ENCODE measurements around the gene COG2.
"Not testable (repeated sequence)": the region's sequence is repeated elsewhere in the genome, so short reads cannot be mapped to it uniquely, and the experiment has no call there.

Gene COG2

GRCh38 chr1:230642263-230642959, at the start of gene COG2:
Gene COG2, plus strand, starts transcription at chr1:230642481. Its CDS starts 126 bp downstream, at chr1:230642607.
- peak; percentile 97 for DNase-seq

- no peak for DNase-seq
Measured at GRCh38 chr1:230592848-230593414, 49.4 kb upstream of the COG2 start.

- DNase-seq: no peak
Measured at GRCh38 chr1:230594214-230594773, 48.0 kb upstream of the COG2 start.

- DNase-seq: no peak
Measured at GRCh38 chr1:230595181-230595580, 47.1 kb upstream of the COG2 start.

GRCh38 chr1:230596306-230596705, 46.0 kb upstream of the COG2 start:
- no peak for DNase-seq

GRCh38 chr1:230598745-230599144, 43.5 kb upstream of the COG2 start:
- no peak for DNase-seq

GRCh38 chr1:230599926-230600656, 42.2 kb upstream of the COG2 start:
- DNase-seq: no peak

- not testable (repeated sequence) for DNase-seq
Measured at GRCh38 chr1:230600657-230601400, 41.5 kb upstream of the COG2 start.

GRCh38 chr1:230609208-230609607, 33.1 kb upstream of the COG2 start:
- DNase-seq: no peak

GRCh38 chr1:230610589-230610988, 31.7 kb upstream of the COG2 start:
- DNase-seq: no peak

- DNase-seq: no peak
Measured at GRCh38 chr1:230611128-230611877, 31.0 kb upstream of the COG2 start.

- no peak for DNase-seq
Measured at GRCh38 chr1:230611878-230612235, 30.4 kb upstream of the COG2 start.

GRCh38 chr1:230612651-230613050, 29.6 kb upstream of the COG2 start:
- DNase-seq: no peak

- DNase-seq: no peak
Measured at GRCh38 chr1:230614121-230614520, 28.2 kb upstream of the COG2 start.

- no peak for DNase-seq
Measured at GRCh38 chr1:230618537-230618936, 23.7 kb upstream of the COG2 start.

- no peak for DNase-seq
Measured at GRCh38 chr1:230620649-230621323, 21.5 kb upstream of the COG2 start.

- no peak for DNase-seq
Measured at GRCh38 chr1:230621324-230622030, 20.8 kb upstream of the COG2 start.

- no peak for DNase-seq
Measured at GRCh38 chr1:230622151-230622550, 20.1 kb upstream of the COG2 start.

- no peak for DNase-seq
Measured at GRCh38 chr1:230624097-230624713, 18.1 kb upstream of the COG2 start.

GRCh38 chr1:230626232-230626631, 16.0 kb upstream of the COG2 start:
- no peak for DNase-seq

GRCh38 chr1:230627767-230628166, 14.5 kb upstream of the COG2 start:
- no peak for DNase-seq

Measured in activated CD4-positive, alpha-beta T cell treated with anti-CD3 and anti-CD28 coated beads, Interleukin-2, Interleukin-6, amounts not matched to agents 100 ng/mL and 50 ng/mL, durations not matched to agents 16 hours and 8 hours (primary cell).